ENCODE data around the gene TMEM131L. TPM values are rescaled to one million over a fixed set of nuclear protein-coding genes. Genes with fewer than 3 reads are reported as not detected.
"Not testable (repeated sequence)": the region's sequence is repeated elsewhere in the genome, so short reads cannot be mapped to it uniquely, and the experiment has no call there.

Gene TMEM131L
- total RNA-seq, 1 donor from 2014 or later: 18.8 TPM

DNA sequence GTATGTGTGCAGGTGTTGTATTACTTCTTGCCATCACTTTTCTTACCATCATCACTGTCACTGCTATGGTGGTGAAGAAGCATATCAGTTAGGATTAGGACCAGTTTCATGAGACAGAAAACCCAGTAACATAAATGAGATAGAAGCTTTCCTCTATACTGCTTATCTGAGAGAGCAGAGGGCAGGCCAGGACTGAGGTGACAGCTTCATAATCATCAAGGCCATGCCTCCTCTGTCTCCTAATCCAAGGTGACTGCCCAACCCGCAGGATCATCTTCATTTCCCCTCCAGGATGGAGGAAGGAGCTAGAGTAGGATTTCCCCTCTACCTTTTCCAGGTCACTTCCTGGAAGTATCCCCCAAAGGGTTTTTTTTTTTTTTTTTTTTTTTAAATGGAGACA, 35.4 kb downstream of the TMEM131L start:
- DNase-seq (ENCODE audit: extremely low read depth, low read depth, low spot score): no peak

DNA sequence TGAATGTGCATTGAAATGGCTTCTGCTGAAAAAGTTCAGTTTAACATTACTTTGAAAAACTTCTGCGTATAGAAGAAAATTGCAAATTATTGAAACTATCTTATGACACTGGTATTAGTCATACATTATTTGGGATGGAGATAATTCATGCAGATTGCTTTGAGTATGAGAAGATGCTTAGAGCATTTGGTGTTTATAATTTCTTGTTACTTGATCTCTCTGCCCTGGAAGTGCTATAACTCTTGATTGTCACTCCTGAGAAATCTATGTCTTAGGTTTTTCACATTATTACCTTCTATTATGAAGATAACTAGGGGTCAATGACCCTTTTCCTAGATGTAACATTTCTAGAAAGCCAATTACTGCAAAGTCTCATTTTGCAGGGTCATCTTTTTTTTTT, 36.4 kb downstream of the TMEM131L start:
- DNase-seq (ENCODE audit: extremely low read depth, low read depth, low spot score): no peak

DNA sequence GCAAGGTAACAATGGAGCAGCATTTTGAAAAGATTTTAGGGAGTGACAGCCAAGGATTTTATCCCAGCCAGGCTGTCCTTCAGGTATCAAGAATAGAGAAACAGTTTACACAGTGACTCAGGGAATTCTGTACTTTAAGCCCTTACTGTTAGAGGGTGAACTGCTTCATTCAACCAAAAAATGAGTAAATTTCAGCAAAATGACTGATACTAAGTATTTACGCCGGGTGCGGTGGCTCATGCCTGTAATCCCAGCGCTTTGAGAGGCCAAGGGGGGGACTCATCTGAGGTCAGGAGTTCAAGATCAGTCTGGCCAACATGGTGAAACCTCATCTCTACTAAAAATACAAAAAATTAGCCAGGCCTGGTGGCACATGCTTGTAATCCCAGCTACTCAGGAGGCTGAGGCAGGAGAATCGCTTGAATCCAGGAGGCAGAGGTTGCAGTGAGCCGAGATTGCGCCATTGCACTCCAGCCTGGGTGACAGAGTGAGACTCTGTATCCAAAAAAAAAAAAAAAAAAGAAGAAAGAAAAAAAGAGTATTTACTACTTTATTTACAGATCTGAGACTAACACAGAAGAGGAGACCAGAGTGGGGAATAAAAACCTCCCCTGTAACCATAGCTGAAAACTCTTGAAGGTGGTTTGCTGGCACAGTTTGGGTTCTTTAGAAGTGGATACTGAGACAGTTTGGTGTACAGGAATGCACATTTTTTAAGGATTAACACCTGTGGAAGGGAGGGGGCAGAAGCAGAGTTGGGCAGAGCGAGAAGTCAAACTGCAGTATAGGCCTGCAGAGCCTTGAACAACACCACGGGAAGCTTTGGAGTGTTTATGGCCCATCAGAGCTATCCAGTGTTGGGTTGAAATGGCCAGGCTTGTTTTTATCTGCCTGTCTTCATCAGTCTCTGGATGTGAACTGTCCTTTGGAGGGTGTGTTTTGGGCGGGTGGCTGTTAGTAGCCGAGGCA, 40.5 kb downstream of the TMEM131L start:
- no peak for DNase-seq (ENCODE audit: extremely low read depth, low read depth, low spot score)

DNA sequence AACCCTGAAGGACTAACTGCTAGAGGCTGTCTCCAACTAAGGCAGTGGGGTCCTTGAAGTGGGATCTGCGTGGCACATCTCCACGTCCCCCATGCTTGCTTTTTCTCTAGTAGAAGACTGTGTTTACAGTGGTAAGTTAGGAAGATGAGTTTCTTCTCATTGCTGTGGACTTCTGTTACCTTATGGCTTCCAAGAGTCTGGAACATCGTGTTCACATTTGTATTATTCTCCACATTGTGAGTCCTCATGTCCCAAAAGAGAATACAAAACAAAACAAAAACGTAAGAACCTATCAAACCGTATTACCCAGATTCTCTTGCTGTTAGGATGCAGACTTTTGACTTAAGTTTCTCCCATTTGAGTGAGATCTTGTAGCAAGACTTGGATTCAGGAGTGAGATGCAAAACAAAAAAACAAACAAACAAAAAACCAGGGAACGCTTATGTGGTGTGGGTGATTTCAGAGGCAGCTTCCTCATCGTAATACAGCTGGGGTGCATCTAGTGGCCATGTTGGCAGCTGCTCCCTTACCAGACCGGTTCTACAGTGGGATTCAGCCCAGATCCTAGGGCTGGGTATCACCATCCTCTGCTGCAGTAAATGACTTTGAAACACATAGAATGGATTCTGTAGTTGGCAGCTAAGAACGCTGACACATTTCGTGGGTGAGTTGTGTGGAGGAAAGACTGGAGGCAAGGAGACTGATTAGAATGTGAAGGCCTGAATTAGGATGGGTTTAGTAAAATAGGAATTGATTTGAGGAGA, 41.3 kb downstream of the TMEM131L start:
- DNase-seq (ENCODE audit: extremely low read depth, low read depth, low spot score): no peak

DNA sequence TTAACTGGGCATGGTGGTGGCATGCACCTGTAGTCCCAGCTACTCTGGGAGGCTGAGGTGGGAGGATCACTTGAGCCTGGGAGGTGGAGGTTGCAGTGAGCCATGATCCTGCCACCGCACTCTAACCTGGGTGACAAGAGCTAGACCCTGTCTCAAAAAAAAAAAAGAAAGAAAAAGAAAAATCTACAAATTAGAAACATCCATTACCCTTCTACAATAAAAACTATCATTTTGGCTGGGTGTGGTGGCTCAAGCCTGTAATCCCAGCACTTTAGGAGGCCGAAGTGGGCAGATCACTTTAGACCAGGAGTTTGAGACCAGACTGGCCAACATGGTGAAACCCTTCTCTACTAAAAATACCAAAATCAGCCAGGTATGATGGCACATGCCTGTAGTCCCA, 43.1 kb downstream of the TMEM131L start:
- DNase-seq (ENCODE audit: extremely low read depth, low read depth, low spot score): not testable (repeated sequence)

DNA sequence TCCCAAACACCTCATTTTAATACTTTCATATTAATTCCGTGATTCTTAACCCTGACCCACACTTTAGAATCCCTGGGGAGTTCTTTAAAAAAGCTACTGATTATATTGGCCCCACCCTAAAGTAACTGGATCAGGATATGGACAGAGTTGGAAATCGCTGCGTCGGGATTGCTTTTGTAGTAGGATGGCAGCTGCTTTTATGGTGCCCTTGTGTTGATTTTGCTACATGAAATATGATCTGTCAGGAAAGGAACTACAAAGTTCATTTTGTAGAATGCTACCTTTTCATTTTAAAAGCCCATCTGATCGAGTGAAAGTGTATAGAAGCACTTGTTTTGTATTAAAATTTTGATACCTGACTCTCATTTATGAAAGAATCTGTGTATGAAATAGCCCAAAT, 43.6 kb downstream of the TMEM131L start:
- no peak for DNase-seq (ENCODE audit: extremely low read depth, low read depth, low spot score)

DNA sequence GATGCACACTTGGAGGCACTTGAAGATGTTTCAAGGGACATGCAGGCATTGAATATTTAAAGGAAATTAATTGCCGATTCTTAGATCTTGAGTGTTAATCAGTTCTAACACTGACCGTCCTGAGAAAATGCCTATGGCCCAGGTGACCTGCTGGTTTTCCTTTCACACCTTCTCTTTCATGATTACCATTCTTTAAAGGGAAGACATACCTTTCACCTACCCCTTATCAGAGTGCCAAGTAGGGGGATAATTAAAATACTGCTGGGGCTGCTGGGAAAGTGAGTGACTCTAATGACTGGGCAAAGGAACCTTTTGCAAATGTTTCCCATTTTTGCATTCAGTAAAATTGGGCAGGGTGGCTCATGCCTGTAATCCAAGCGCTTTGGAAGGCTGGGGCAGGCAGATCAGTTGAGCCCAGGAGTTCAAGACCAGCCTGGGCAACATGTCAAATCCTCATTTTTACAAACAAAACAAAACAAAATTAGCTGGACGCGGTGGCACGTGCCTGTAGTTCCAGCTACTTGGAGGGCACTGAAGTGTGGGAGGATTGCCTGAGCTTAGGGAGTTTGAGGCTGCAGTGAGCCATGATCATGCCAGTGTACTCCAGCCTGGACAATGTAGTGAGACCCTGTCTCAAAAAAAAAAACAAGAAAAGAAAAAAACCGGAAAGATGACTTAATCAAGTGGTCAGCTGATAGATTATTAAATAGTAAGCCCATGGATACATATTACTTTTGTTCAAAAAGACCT, 44.3 kb downstream of the TMEM131L start:
- DNase-seq (ENCODE audit: extremely low read depth, low read depth, low spot score): no peak

DNA sequence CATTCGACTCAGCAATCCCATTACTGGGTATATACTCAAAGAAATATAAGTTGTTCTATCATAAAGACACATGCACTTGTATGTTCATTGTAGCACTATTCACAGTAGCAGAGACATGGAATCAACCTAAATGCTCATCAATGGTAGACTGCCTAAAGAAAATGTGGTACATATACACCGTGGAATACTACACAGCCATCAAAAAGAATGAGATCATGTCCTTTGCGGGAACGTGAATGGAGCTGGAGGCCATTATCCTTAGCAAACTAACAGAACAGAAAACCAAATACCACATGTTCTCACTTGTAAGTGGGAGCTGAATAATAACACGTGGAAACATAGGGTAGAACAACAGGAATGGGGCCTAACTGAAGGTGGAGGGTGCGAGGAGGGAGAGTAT, 44.9 kb downstream of the TMEM131L start:
- DNase-seq (ENCODE audit: extremely low read depth, low read depth, low spot score): no peak

DNA sequence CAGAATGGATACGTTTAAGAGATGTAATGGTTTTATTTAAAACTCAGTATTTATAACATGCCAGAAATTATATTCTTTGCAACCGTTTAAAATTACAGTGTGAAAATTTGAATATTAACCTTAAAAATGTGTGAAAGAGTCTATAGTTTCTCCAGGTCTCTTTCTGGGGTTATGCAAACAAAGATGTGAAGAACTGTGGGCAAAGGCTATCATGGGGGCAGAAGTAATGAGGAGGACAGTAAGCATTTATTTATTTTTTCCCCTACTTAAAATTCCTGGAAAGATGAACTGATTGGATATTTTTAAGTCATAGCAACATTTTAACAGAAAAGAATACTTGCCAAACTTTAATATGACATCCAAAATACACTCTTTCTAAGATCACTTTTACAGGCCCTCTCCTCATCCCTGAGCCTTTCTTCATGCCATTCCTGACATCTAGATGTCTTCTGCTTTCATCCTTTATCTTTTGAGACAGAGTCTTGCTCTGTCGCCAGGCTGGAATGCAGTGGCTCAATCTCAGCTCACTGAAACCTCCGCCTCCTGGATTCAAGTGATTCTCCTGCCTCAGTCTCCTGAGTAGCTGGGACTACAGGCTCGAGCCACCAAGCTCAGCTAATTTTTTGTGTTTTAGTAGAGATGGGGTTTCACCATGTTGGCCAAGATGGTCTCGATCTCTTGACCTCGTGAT, 46.1 kb downstream of the TMEM131L start:
- DNase-seq (ENCODE audit: extremely low read depth, low read depth, low spot score): no peak

DNA sequence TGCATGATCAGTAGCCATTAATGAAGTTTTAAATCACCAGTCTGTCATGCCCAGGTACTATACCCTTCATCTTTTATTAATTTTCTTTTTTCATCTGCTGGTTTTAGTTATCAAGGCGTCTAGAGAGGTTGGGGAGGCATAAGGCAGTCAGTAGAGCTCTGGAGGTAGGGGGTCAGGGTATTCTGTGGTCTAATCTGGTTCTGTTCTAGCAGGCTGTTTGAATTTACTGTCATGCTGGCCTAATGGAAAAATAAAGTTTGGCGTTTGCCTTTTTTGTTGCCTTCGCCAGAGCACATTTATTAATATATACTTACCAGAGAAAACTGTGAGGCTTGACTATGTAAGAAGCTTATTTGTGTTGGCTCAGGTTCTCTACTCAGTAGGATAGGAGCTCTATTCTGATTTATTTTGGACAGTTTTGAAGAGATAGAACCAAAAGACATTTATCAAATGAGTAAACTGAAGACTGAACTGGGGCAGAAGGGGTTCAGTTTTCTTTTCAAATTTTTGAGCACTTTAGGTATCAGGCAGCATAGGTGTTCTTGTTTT, 46.9 kb downstream of the TMEM131L start:
- no peak for DNase-seq (ENCODE audit: extremely low read depth, low read depth, low spot score)

DNA sequence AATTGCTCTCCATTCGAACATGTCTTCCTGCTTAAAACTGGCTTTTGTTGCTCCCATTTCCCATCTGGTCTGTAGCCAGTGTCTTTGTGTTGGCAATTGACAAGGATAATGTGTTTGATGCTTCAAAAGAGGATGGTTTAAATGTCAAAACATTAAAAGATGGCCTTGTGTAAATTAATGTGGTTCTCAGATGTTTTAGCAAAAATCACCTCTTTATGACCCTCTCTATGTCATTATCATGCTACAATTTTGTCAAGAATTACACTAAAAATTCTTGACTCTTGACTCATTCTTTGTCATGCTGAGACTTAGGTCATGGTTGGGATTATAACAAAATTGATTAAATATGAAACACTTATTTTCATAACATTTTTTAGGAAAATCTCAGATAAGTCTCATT, 47.4 kb downstream of the TMEM131L start:
- DNase-seq (ENCODE audit: extremely low read depth, low read depth, low spot score): no peak

DNA sequence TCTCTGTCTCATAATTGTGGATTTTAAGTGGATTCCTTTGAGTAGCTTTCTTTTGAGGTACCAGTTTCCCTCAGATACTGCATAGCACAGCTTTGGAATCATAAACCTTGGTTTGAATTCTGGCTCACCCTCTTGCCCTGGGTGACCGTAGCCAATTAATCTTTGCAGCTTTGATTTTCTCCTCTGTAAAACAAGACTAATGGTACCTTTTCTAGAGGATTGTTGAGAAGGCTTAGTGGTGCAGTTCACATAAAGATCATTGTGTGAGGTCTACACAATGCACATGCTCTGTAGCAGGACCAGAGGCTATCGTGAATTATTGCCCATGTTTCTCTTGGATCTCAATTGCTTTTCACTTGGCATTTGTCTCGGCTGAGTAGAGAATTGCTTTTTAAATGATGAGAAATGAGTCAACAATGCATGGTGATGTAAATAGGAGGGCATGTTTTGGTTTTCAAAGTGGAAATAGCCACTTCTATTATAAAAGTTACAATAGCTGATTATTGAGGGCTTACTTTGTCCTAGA, 47.9 kb downstream of the TMEM131L start:
- no peak for DNase-seq (ENCODE audit: extremely low read depth, low read depth, low spot score)

DNA sequence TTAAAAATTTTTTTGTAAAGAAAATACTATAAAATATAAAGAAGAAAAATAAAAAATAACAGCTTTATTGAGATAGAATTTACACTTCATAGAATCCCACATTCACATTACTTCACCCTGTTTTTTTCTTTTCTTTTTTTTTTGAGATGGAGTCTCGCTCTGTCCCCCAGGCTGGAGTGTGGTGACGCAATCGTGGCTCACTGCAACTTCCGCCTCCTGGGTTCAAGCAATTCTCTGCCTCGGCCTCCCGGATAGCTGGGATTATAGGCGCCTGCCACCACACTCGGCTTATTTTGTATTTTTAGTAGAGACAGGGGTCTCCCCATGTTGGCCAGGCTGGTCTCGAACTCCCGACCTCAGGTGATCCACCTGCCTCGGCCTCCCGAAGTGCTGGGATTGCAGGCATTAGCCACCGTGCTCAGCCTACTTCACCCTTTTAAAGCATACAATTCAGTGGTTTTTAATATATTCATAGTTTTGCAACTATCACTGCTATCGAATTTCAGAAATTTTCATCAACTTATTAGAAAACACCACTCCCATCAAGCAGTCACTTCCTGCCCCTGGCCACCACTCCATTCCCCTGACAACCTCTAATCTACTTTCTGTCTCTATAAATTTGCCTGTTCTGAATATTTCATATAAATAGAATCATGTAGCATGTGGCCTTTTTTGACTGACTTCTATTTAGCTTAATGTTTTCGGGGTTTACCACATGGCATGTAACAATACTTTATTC, 48.7 kb downstream of the TMEM131L start:
- no peak for DNase-seq (ENCODE audit: extremely low read depth, low read depth, low spot score)

DNA sequence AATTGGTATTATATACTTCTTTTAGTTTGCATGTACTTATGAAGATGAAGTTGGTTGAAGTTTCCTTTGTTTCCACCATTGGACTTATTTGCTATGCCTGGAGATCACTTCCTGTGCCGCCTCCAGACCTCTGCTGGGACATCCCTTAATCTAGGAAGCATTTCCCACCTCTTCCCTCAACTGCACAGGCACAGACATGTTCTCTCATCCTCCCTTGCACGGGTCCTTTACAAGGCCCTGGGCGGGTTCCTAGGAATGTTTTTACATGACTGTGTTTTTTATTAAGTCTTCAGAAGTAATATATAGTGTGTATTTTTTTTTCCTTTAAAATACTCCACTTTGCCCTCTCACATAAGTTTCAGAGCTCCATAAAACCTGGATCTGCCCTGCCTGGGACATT, 51.0 kb downstream of the TMEM131L start:
- DNase-seq (ENCODE audit: extremely low read depth, low read depth, low spot score): no peak

DNA sequence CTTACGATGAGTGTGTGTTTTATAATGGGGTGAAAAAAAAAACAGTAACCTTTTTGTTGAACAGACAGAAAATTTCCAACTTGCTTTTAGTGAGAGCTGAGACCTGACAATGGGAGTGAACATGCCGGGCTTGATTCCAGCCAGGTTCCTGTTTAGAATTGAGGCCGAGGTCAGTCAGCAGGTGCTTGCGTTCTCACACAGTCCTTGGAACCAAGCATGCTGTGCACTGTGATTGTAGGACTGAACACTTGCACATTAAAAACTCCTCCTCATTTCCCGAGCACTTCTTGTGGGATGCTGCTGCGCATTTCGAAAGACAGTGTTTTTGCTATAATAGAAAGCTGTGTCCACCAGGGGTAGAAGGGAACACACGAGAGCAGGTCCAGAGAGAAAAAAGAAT, 51.8 kb downstream of the TMEM131L start:
- no peak for DNase-seq (ENCODE audit: extremely low read depth, low read depth, low spot score)

DNA sequence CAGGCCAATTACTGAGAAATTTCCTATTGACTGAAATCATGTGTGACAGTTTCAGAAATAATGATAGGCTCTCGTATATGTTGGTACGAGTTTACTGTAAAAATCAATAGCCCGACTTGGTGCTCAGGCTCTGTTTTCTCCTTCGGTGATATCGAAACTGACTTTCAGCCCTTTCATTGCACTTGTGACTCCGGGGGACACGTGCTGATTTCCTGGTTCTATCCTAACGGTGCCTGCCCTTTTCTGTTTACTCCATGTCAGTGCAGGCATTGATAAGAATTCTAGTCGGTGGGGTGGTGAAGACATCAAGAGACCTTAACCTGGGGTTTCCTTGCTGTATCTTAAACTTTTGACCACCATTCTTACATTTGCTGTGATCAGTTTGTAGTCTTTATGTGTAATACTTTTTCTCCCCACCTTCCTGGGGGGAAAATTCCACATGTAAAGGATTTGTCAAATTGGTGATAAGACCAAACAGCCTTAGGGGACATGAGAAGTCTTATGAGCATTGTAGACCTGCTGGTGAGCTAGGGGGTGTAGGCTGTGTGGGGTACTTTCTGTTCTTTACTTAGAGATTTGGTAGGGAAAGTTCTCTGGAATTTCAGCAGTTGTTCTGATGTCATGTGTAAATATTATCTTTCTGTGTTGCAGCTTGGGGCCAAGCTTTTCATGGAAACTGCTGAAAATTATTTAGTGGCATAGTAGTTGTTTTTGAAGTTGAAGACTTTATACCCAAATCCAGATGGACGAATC, 52.7 kb downstream of the TMEM131L start:
- no peak for DNase-seq (ENCODE audit: extremely low read depth, low read depth, low spot score)

DNA sequence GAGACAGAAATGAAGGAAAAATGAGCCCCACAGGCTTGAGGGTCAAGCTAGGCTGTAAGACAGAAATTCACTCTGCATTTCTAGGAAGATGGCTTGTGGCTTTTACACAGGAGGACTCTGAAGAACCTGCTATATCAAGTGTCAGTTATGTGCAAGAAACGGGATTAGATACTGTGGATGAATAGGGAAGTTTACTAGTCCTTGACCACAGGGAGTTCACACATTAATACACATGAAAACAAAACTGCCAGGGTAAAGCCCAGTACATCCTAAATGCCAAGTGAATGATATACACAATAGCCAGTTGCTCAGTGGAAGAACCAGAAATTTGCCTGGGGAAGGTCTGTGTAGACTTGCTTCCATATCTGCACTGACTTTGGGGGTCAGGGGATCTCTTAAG, 53.5 kb downstream of the TMEM131L start:
- no peak for DNase-seq (ENCODE audit: extremely low read depth, low read depth, low spot score)

DNA sequence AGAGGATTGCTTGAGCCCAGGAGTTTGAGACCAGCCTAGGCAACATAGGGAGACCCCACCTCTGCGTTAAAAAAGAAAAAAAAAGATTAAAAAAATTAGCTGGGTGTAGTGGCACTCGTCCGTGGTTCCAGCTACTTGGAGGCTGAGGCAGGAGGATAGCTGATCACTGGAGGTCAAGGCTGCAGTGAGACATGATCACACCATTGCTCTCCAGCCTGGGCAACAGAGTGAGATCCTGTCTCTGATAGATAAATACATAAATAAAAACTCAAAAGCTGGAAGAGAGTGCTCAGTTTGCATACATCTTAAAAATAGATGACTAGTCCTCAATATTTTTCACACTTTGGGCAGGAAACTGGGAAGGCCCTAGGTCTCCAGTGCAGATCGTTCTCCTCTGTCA, 54.1 kb downstream of the TMEM131L start:
- no peak for DNase-seq (ENCODE audit: extremely low read depth, low read depth, low spot score)
